ENCODE data around the gene MAD2L2.

Gene MAD2L2

GRCh38 chr1:11641776-11642305 is 39.1 kb downstream of the MAD2L2 start:
- TF ChIP-seq, protein P1, sequence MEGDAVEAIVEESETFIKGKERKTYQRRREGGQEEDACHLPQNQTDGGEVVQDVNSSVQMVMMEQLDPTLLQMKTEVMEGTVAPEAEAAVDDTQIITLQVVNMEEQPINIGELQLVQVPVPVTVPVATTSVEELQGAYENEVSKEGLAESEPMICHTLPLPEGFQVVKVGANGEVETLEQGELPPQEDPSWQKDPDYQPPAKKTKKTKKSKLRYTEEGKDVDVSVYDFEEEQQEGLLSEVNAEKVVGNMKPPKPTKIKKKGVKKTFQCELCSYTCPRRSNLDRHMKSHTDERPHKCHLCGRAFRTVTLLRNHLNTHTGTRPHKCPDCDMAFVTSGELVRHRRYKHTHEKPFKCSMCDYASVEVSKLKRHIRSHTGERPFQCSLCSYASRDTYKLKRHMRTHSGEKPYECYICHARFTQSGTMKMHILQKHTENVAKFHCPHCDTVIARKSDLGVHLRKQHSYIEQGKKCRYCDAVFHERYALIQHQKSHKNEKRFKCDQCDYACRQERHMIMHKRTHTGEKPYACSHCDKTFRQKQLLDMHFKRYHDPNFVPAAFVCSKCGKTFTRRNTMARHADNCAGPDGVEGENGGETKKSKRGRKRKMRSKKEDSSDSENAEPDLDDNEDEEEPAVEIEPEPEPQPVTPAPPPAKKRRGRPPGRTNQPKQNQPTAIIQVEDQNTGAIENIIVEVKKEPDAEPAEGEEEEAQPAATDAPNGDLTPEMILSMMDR (IDR thresholded peaks at IDR 0.05; ENCODE audit: low read depth, low read length, missing control alignments): no peak
- no peak for DNase-seq (ENCODE audit: low read depth)
- H3K4me3 ChIP-seq (ENCODE audit: low read depth, low read length): no peak overlapping the region
- in situ Hi-C loops (cut with HindIII; ENCODE audit: low sequenced_read_pairs): no loop called here

DNA sequence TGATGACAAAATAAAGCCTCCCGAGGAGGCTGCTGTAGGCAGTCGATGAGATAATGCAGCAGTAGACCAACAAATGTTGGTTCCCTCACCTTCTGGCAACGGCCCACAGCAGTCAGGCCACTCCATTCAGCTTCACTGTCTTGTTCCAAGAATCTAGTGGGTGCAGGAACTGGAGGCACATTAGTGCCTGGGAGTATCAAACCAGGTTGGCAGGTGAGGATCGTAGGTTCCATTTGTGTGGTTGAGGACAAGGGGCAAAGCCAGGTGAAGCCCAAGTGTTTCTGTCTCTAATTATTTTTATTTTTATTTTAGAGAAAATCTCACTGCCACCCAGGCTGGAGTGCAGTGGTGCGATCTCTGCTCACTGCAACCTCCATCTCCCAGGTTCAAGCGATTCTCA is 40.0 kb downstream of the MAD2L2 start:
- no peak for DNase-seq (ENCODE audit: low read depth)
- TF ChIP-seq, protein P1 (IDR thresholded peaks at IDR 0.05; ENCODE audit: low read depth, low read length, missing control alignments): no peak
- in situ Hi-C loops (cut with HindIII; ENCODE audit: low sequenced_read_pairs): no loop called here
- H3K4me3 ChIP-seq (ENCODE audit: low read depth, low read length): no peak overlapping the region

DNA sequence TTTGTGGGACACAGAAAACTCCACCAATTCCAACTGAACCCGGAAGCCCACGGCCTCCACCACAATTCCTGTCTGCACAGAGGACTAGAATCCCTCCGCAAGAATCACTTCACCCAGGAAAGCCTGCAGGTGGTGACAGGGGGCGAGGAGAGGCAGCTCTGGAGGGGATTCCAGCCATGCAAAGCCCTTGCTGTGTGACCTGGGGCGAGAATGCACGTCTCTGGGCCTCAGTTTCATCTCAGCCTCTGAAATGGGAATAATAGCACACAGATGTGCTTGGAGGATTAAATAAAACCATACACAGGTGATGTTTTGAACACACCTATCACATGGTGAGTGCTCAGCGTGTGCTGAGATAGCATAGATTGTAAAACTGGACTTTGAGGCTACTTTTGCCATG is 40.8 kb downstream of the MAD2L2 start:
- DNase-seq (ENCODE audit: low read depth): no peak
- no peak overlapping the region for H3K4me3 ChIP-seq (ENCODE audit: low read depth, low read length)
- TF ChIP-seq, protein P1 (IDR thresholded peaks at IDR 0.05; ENCODE audit: low read depth, low read length, missing control alignments): no peak
- in situ Hi-C loops (cut with HindIII; ENCODE audit: low sequenced_read_pairs): no loop called here

GRCh38 chr1:11639372-11639771 is 41.6 kb downstream of the MAD2L2 start:
- H3K4me3 ChIP-seq (ENCODE audit: low read depth, low read length): no peak overlapping the region
- in situ Hi-C loops (cut with HindIII; ENCODE audit: low sequenced_read_pairs): loop anchor here (5.0 kb wide), 1 partner anchor 397 kb away; no protein-coding TSS in a partner anchor
- TF ChIP-seq, protein P1 (IDR thresholded peaks at IDR 0.05; ENCODE audit: low read depth, low read length, missing control alignments): no peak
- DNase-seq (ENCODE audit: low read depth): no peak

DNA sequence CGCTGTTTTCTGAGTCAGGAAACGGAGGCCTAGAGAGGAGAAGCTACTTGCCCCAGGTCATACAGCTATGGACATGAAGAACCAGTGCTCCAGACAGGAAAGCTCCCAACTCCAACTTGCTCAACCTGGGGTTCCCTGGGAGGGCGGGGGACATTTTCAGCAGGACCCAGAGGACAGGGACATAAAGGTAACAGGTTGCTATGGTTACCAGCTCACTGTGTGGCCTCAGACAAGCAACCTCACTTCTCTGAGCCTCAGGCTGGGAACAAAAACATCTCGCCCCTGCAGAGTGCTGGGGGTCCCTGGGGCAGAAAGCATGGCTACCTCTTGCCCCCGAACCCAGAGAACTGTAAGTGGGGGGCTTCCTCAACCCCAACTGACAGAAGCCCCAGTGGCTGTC is 42.8 kb downstream of the MAD2L2 start:
- no peak for DNase-seq (ENCODE audit: low read depth)
- H3K4me3 ChIP-seq (ENCODE audit: low read depth, low read length): no peak overlapping the region
- TF ChIP-seq, protein P1 (IDR thresholded peaks at IDR 0.05; ENCODE audit: low read depth, low read length, missing control alignments): no peak
- in situ Hi-C loops (cut with HindIII; ENCODE audit: low sequenced_read_pairs): loop anchor here (5.0 kb wide), 1 partner anchor 396 kb away; no protein-coding TSS in a partner anchor

DNA sequence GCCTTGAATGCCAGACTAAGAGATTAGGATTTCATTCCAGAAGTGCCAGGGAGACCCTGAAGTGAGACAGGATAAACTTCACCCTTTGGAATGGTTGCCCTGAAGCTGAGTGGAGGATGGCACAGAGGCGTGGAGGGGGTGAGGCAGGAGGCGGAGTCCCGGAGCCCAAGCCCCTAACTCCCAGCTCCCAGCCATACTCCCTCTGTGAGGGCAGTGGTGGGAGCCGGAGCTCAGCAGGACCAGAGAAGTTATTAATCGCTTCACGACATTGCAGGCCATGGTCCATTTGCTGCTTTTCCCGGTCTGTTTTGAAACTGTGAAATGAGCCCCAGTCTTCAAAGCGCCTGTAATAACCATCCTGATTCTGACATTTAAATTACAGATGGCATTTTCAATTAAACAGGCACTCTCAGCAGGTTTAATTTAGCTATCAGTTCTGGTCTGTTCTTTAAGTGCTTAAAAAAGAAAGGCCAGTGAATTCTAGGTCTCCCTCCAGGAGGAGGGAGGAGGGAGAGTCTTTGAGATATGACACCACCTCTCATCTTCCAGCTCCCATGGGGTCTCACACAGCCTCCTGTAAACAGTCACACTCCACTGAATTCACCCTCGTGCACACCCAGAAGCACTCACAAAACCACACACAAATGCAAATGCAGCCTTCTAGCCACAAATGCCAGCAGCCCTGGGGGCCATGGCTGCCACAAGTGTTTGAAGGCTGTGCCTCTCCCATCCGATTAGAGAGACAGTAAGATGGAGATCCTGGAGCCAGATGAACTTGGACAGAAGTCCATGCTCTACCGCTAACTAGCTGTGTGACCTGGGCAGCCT is 46.4 kb downstream of the MAD2L2 start:
- in situ Hi-C loops (cut with HindIII; ENCODE audit: low sequenced_read_pairs): loop anchor here (5.0 kb wide), 1 partner anchor 392 kb away; no protein-coding TSS in a partner anchor
- TF ChIP-seq, protein P1 (IDR thresholded peaks at IDR 0.05; ENCODE audit: low read depth, low read length, missing control alignments): no peak
- DNase-seq (ENCODE audit: low read depth): no peak
- H3K4me3 ChIP-seq (ENCODE audit: low read depth, low read length): no peak overlapping the region
